ENCODE results near the gene GGTLC1.
"Not testable (repeated sequence)": the region's sequence is repeated elsewhere in the genome, so short reads cannot be mapped to it uniquely, and the experiment has no call there.

The GGTLC1 gene

GRCh38 chr20:23994001-23994633 lies 5.5 kb upstream of the GGTLC1 start:
- DNase-seq (ENCODE audit: low read depth), result not testable (repeated sequence)

DNA sequence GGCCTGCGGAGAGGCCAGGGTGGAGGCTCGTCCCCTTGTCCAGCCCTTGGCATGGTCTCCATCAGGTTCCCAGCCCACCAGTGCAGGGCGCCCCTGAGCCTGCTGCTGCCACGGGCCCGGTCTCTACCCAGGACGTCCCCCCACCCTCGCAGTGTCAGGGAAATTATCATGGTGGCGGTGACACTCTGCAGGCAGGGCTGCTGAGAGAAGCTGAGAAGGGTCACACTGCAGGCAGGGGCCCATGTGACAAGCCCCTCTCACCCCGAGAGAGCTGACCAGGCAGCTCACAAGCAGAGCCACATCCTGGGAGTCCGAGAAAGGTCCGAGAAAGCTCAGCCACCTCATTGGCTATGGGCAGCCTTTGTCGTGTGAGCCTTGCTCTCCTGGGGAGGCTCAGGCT lies 4.9 kb upstream of the GGTLC1 start:
- DNase-seq (ENCODE audit: low read depth), result not testable (repeated sequence)

GRCh38 chr20:23990296-23990695 lies 1.7 kb upstream of the GGTLC1 start:
- not testable (repeated sequence) for DNase-seq (ENCODE audit: low read depth)

- not testable (repeated sequence) for DNase-seq (ENCODE audit: low read depth)
Measured at GRCh38 chr20:23988966-23989365, 387 bp upstream of the GGTLC1 start.

DNA sequence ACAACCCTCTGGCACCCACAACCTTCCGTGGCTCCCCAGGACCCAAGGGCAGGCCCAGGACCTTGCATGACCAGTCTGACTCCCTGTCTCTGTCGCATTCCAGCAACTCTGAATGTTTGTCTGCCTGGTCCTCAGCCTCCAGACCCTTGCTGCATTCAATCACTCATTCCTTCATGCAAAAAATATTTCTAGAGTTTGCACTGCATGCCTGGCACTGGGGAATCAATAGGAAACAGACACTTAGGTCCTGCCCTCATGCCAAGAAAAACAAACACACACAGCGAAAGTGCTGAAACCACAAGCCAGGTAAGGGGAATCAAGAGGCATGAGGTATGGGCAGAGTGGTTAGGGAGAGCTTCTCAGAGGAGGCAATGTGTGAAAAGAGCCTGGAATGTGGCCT lies 1.9 kb downstream of the GGTLC1 start:
- DNase-seq (ENCODE audit: low read depth), result not testable (repeated sequence)

DNA sequence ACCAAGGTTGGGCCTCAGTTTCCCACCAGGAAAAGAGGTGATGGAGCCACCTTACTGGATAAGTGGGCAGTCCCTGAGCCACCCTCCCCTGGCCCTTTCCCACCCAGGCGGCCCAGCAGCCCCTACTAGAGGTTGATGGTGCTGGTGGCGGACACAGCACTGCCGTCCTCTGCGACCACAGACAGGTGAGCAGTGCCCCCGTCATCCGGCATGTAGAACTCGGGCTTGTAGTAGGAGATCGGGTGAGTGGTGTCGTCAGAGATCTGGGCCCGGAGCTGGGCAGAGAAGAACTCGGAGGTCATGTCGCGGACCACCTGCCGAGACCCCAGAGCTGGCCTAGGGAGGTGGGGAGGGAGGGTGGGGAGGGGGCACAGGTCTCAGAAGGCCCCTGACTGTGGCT lies 2.3 kb downstream of the GGTLC1 start:
- DNase-seq (ENCODE audit: low read depth), result not testable (repeated sequence)

DNA sequence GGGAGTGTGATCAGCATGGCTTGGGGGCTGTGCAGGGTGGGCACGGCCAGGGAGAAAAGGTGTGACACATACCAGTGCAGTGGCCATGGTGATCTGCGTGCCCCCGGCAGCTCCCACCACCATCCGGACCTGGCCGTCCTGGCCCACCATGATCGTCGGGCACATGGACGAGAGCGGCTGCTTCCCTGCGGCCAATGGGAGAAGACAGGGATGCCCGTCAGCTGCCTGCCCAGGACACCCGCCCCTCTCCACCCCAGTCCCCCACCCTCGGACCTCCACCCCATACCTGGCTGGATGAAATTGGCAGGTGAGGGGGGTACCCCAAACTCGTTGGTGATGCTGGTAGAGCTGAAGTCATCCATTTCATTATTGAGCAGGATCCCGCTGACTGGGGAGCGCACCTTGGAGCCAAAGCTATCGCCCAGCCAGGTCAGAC lies 2.8 kb downstream of the GGTLC1 start:
- not testable (repeated sequence) for DNase-seq (ENCODE audit: low read depth)

GRCh38 chr20:23985066-23985789 lies 3.4 kb downstream of the GGTLC1 start:
- DNase-seq (ENCODE audit: low read depth), result not testable (repeated sequence)

DNA sequence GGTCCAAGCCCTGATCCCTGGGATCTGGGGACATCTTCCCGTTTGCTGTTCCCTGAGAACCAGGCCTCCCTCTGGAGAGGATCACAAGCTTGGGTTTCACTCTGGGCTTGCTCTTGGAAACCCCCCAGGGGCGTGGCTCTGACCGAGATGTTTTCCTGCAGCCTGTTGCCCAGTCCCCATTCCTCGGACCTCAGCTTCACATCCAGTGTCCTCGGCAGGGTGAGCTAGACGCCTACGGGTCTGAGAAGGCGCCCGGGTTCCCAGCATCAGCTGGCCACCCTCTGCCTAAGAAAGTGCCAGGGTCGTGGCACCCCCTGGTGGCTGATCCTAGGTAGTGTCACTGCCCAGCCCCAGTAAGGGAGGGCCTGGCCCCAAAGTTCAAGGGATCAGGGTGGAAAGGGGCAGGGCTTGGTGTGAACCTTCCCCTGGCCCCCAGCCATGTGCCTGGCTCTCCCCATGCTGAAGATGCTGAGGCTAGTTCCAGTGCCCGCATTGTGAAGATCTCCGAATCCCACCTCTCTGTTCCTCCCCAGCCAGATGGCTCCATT lies 4.0 kb downstream of the GGTLC1 start:
- DNase-seq (ENCODE audit: low read depth), result not testable (repeated sequence)

GRCh38 chr20:23982112-23983018 lies 6.2 kb downstream of the GGTLC1 start:
- DNase-seq (ENCODE audit: low read depth), result not testable (repeated sequence)

- not testable (repeated sequence) for DNase-seq (ENCODE audit: low read depth)
Measured at GRCh38 chr20:23981526-23981925, 7.1 kb downstream of the GGTLC1 start.

GRCh38 chr20:23981014-23981413 lies 7.6 kb downstream of the GGTLC1 start:
- DNase-seq (ENCODE audit: low read depth), result not testable (repeated sequence)

- not testable (repeated sequence) for DNase-seq (ENCODE audit: low read depth)
Measured at GRCh38 chr20:23979899-23980811, 8.4 kb downstream of the GGTLC1 start.

DNA sequence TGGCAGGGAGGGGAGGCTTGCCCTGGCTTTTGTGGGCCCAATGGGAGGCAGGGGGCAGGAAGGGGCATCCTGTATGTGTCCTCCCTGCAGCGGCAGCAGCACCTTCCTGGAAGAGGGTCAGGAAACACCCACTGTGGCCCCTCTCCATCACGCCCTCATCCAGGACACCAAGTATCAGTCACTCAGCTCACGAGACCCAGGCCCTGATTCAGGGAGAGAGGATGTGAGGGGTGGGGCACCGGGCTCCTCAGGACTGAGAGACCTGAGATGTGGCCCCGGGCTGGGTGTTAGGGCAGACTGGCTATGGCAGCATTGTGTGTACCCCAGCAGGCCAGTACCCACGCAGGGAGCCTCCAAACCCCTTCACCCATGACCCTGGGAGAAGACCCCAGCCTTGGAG lies 9.2 kb downstream of the GGTLC1 start:
- not testable (repeated sequence) for DNase-seq (ENCODE audit: low read depth)

DNA sequence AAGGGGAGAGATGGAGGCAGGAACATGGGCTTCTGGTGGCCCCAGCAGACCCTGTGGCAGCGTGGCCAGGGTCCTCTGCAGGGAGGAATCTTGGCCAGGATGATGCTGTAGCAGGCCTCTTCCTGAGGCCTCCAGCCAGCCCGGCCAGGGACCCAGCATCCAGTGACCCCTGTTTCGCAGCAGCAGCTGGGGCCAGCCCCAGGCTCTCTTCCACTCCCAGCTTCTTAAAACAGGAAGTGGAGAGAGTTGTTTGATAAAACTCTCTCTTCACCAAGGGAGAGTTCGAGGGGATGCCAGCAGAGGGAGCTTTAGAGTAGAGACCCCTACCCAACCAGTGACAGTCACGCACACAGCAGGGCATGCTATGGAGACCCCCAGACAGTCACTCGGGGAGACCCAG lies 10.1 kb downstream of the GGTLC1 start:
- not testable (repeated sequence) for DNase-seq (ENCODE audit: low read depth)

DNA sequence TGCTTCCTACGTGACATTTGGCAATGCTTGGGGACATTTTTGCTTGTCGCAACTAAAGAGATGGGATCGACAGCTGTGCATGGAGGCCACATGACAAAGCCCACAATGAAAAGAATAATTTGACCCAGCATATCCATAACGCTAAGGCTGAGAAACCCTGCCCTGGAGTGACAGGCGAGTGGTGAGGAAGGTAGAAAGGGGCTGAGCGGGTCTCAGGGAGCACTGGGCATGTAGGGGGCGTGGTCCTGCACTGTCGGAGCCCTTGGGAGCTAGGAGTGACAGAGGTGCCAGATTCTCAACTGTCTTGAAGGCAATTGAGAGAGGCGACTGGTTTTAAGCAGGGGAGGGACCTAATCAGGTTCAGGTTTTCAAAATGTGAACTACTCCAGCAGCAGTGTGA lies 13.6 kb downstream of the GGTLC1 start:
- no peak for DNase-seq (ENCODE audit: low read depth)

DNA sequence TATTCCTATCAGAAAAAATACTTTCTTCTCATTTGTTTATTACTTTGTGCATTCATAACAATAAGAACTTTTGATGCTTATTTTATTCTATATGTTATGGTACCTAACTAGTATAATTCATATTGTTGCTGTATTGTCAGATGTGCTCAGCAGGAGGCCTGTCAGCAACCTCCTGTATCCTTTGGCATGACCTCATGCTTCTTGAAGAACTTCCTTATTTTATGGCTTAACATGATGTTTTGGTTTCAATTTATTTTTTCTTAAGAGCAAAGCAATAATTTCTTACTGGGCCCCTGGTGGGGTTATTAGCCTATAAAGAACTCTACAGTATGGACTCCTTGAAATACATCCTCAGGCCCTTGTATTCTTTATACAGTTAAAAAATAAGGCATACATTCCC lies 17.3 kb downstream of the GGTLC1 start:
- DNase-seq (ENCODE audit: low read depth), result no peak

DNA sequence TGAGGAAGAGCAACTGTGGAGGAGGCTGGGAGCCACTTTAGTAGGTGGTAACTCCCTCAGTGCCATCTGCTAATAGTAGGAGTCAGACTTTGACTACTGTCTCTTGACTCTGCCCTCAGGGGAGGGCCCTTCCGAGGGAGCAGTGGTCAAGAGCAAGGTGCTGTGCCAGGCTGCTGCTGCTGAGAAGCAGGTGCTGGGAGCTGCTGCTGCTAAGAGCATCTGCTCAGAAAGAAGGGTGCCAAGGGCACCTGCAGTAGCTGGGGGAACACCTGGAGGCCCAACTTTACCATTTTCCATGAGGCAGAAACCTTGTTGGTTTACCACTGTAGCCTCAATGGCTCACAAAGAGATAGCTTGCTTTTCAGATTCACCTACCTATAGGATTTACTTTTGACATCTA lies 18.5 kb downstream of the GGTLC1 start:
- DNase-seq (ENCODE audit: low read depth), result no peak

DNA sequence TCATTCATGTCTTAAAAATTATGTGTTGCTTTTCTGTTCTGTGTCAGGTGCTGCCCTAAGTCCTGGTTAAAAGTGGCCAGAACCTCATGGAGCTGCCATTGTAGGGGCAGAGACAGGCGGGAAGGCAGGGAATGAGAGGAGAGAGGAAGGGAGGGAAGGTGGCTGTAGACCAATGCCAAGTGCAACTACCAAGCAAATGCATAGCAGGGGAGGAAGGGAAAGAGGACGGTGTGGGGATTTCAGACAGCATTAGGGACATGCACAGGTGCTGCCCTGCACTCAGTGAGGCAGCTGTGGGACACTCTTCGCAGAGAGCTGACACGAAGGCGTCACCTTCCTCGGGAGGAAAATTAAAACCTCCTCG lies 21.0 kb downstream of the GGTLC1 start:
- no peak for DNase-seq (ENCODE audit: low read depth)

GRCh38 chr20:23966927-23967615 lies 21.5 kb downstream of the GGTLC1 start:
- no peak for DNase-seq (ENCODE audit: low read depth)

GRCh38 chr20:23966298-23966697 lies 22.3 kb downstream of the GGTLC1 start:
- DNase-seq (ENCODE audit: low read depth), result no peak

All from GM04503 (cell line).